ENCODE data around the gene SSUH2. TPM values are rescaled to one million over a fixed set of nuclear protein-coding genes. Genes with fewer than 3 reads are reported as not detected.

Gene SSUH2
- total and polyA plus RNA-seq, 9 of the 15 experiments (the other 6 are each of a cell fraction or from before 2014, with no cell fraction given), result 0.04 to 0.17 (median 0.04) TPM; not detected in 6

DNA sequence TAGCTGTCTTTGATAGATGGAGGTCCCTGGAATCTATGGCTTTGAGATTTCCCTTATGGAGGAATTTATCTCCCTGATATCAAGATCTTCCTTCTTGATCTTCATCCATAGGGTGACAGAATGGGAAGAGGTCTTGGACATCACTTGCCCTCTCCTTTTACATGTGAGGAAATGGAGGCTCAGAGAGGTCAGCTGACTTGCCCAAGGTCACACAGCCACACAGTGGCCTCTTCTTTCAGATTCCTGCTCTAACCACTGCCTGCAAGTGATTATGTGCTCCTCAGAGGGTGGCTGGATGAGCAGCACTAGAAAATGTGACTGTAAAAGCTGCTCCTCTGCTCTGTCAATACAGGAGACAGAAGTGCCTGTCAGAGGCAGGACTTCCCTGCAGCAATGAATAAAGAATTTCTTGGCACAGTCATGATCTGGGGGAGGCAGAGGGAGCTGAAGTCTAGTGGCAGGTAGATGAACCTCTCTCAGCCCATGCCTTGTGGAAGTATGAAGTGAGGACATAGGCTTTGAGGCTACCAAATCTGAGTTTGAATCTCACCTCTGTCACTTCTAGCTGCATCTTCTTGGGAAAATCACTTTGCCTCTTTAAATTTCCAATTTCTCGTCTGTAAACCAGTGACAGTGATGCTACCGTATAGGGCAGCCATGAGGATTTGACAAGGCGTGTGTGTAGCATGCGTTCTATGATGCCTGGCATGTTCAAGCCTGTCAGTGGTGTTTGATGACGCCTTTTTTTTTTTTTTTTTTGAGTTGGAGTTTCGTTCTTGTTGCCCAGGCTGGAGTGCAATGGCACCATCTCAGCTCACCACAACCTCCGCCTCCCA, 12.0 kb downstream of the SSUH2 start:
- Histone ChIP-seq H3K27ac (ENCODE audit: extremely low read depth, low read depth, low read length) (no peak overlapping the region), H3K79me2 (ENCODE audit: control insufficient read depth, insufficient read depth, low read length) (no peaks in the 10 kb centered on the region), H3K4me1 (replicated peaks in 1 of 2; ENCODE audit: control insufficient read depth in 2 of 2, insufficient read depth in 2 of 2, low read length in 2 of 2) (peaks cover 11 to 20% of the 10 kb centered on the region in 2 experiments; a peak in 4 of 5 replicates), H3K9ac (ENCODE audit: insufficient read depth in 1 of 2, low read depth in 2 of 2, low read length in 2 of 2) (no peak overlapping the region), H3K27me3 (ENCODE audit: control insufficient read depth in 2 of 2, insufficient read depth in 2 of 2, low read length in 2 of 2) (peaks cover 18 to 51% of the 10 kb centered on the region in 2 experiments; a peak in 4 of 5 replicates), H2AFZ (ENCODE audit: low read depth, low read length) (no peak overlapping the region), H4K20me1 (replicated peaks; ENCODE audit: control insufficient read depth, insufficient read depth, low read length) (peaks cover 5% of the 10 kb centered on the region; the same call in 1 of the 2 replicates), H3K36me3 (ENCODE audit: control insufficient read depth, insufficient read depth, low read length) (no peaks in the 10 kb centered on the region), H3K9me1 (ENCODE audit: control insufficient read depth, insufficient read depth, low read length) (no peaks in the 10 kb centered on the region), H3K4me3 (no peak overlapping the region), H3K9me3 (replicated peaks; ENCODE audit: control insufficient read depth, insufficient read depth, low read depth, low read length) (no peaks in the 10 kb centered on the region), H3K4me2 (ENCODE audit: insufficient read depth, low read length) (no peak overlapping the region)
- TF ChIP-seq BCOR (IDR thresholded peaks at IDR 0.05), result peak; percentile 37; the same call in 1 of the 2 replicates
- TF ChIP-seq POLR2H (tag; IDR thresholded peaks at IDR 0.05; ENCODE audit: low read depth), result no peak
- peak; percentile 84 for TF ChIP-seq ZFP36 (IDR thresholded peaks at IDR 0.05; ENCODE audit: low read depth, low read length, partially characterized antibody)
- no peak for TF ChIP-seq GATA2 (CRISPR knock-in tag; IDR thresholded peaks at IDR 0.05)
- no peak for TF ChIP-seq ZBTB8A (IDR thresholded peaks at IDR 0.05; ENCODE audit: partially characterized antibody)
- TF ChIP-seq HDAC2 (IDR thresholded peaks at IDR 0.05), result 0 out of 2 replicates have a peak, but pooled peaks have one; percentile 31
- TF ChIP-seq CC2D1A (IDR thresholded peaks at IDR 0.05), result no peak
- peak; percentile 57 for TF ChIP-seq RBM25 (IDR thresholded peaks at IDR 0.05; ENCODE audit: low read depth, low read length, severe bottlenecking)
- peak; percentile 52 to 75; a peak in 3 of 4 replicates for TF ChIP-seq KDM1A (IDR thresholded peaks at IDR 0.05)
- DNase-seq (ENCODE audit: extremely low read depth in 1 of 4, low spot score in 3 of 4) (no peak), FAIRE-seq (no peak), ATAC-seq (no peak)
- BruUV-seq (replicated peaks), result no TSS peak
- intact Hi-C loops (cut with micrococcal nuclease), result no loop called here
- in situ Hi-C loops (cut with MboI), result no loop called here
- POLR2A ChIA-PET, result interaction anchor here (0.7 to 1.1 kb wide), 4 partner anchors 9 to 99 kb away, joined by 3 to 4 read pairs (median 3); no protein-coding TSS in a partner anchor
- 6% methylated on average over 5 of the region's 7 CpGs for WGBS (ENCODE audit: insufficient coverage, low coverage, missing lambda C conversion rate)
- CTCF ChIA-PET (ENCODE audit: low intra/inter-chr PET ratio), result no interaction called here

Data from K562 (cell line).